ENCODE measurements around the gene C6orf132.

The C6orf132 gene

GRCh38 chr6:42068173-42068572 is 74.2 kb downstream of the C6orf132 start:
- no peak overlapping the region for H3K4me3 ChIP-seq (ENCODE audit: low read depth, low read length)
- H3K27me3 ChIP-seq (ENCODE audit: control insufficient read depth, insufficient read depth, low read length), result no peaks in the 10 kb centered on the region
- H3K36me3 ChIP-seq (ENCODE audit: control insufficient read depth, insufficient read depth, low read length), result peaks cover 69% of the 10 kb centered on the region
- H3K9ac ChIP-seq (ENCODE audit: low read length), result no peak overlapping the region
- no peaks in the 10 kb centered on the region for H3K4me1 ChIP-seq (ENCODE audit: control insufficient read depth, insufficient read depth, low read length)
- no peaks in the 10 kb centered on the region for H3K9me3 ChIP-seq (ENCODE audit: control insufficient read depth, insufficient read depth, low read depth, low read length)
- no peak overlapping the region for H3K27ac ChIP-seq (ENCODE audit: low read depth, low read length)

GRCh38 chr6:42066156-42066675 is 76.2 kb downstream of the C6orf132 start:
- Histone ChIP-seq H3K27ac (ENCODE audit: low read depth, low read length) (no peak overlapping the region), H3K36me3 (ENCODE audit: control insufficient read depth, insufficient read depth, low read length) (peaks cover 70% of the 10 kb centered on the region), H3K9me3 (ENCODE audit: control insufficient read depth, insufficient read depth, low read depth, low read length) (no peaks in the 10 kb centered on the region), H3K4me1 (ENCODE audit: control insufficient read depth, insufficient read depth, low read length) (no peaks in the 10 kb centered on the region), H3K27me3 (ENCODE audit: control insufficient read depth, insufficient read depth, low read length) (no peaks in the 10 kb centered on the region), H3K4me3 (ENCODE audit: low read depth, low read length) (no peak overlapping the region), H3K9ac (ENCODE audit: low read length) (no peak overlapping the region)

- H3K27me3 ChIP-seq (ENCODE audit: control insufficient read depth, insufficient read depth, low read length), result no peaks in the 10 kb centered on the region
- H3K9ac ChIP-seq (ENCODE audit: low read length), result no peak overlapping the region
These were observed 82.7 kb downstream of the C6orf132 start for GRCh38 chr6:42059743-42060142.

GRCh38 chr6:42053601-42054000 is 88.8 kb downstream of the C6orf132 start:
- Histone ChIP-seq H3K9ac (ENCODE audit: low read length) (no peak overlapping the region), H3K27me3 (ENCODE audit: control insufficient read depth, insufficient read depth, low read length) (peaks cover 15% of the 10 kb centered on the region), H3K4me1 (ENCODE audit: control insufficient read depth, insufficient read depth, low read length) (0 out of 2 replicates have a peak, but pooled peaks cover 3% of the 10 kb centered on the region), H3K36me3 (ENCODE audit: control insufficient read depth, insufficient read depth, low read length) (peaks cover 57% of the 10 kb centered on the region), H3K4me3 (ENCODE audit: low read depth, low read length) (no peak overlapping the region), H3K9me3 (ENCODE audit: control insufficient read depth, insufficient read depth, low read depth, low read length) (no peaks in the 10 kb centered on the region), H3K27ac (ENCODE audit: low read depth, low read length) (no peak overlapping the region)

More at GRCh38 chr6:42059743-42060142, 82.7 kb downstream of the C6orf132 start:
- H3K4me3 ChIP-seq (ENCODE audit: low read depth, low read length), result no peak overlapping the region
- H3K9me3 ChIP-seq (ENCODE audit: control insufficient read depth, insufficient read depth, low read depth, low read length), result no peaks in the 10 kb centered on the region
- no peak overlapping the region for H3K27ac ChIP-seq (ENCODE audit: low read depth, low read length)
- H3K36me3 ChIP-seq (ENCODE audit: control insufficient read depth, insufficient read depth, low read length), result peaks cover 78% of the 10 kb centered on the region
- no peaks in the 10 kb centered on the region for H3K4me1 ChIP-seq (ENCODE audit: control insufficient read depth, insufficient read depth, low read length)

GRCh38 chr6:42051268-42051653 is 91.2 kb downstream of the C6orf132 start:
- Histone ChIP-seq H3K27me3 (ENCODE audit: control insufficient read depth, insufficient read depth, low read length) (peaks cover 38% of the 10 kb centered on the region), H3K4me3 (ENCODE audit: low read depth, low read length) (peak overlapping the region; percentile 97), H3K4me1 (ENCODE audit: control insufficient read depth, insufficient read depth, low read length) (peaks cover 15% of the 10 kb centered on the region; the same call in 1 of the 2 replicates), H3K9me3 (ENCODE audit: control insufficient read depth, insufficient read depth, low read depth, low read length) (no peaks in the 10 kb centered on the region), H3K36me3 (ENCODE audit: control insufficient read depth, insufficient read depth, low read length) (peaks cover 35% of the 10 kb centered on the region), H3K27ac (ENCODE audit: low read depth, low read length) (no peak overlapping the region), H3K9ac (ENCODE audit: low read length) (no peak overlapping the region)
